ENCODE results near the gene MTUS2.

- TF ChIP-seq POLR2A (IDR thresholded peaks at IDR 0.05; ENCODE audit: low read length) (no peak), GATA1 (IDR thresholded peaks at IDR 0.05; ENCODE audit: low read depth, low read length) (no peak)
Observed at GRCh38 chr13:28865951-28866350, 45.8 kb downstream of the MTUS2 start.

Measured in erythroblast (primary cell).